Measurements from ENCODE around the gene SLC46A2. TPM values are rescaled to one million over a fixed set of nuclear protein-coding genes. Genes with fewer than 3 reads are reported as not detected.

Gene SLC46A2
- total and polyA plus RNA-seq, 2 of the 13 experiments (the other 11 are each of a cell fraction or from before 2014, with no cell fraction given), result not detected

- TF ChIP-seq SOX6 (IDR thresholded peaks at IDR 0.05), result no peak
- peak; percentile 85 for TF ChIP-seq SOX6 (CRISPR knock-in tag; IDR thresholded peaks at IDR 0.05)
- peak; percentile 87 for TF ChIP-seq SOX5 (CRISPR knock-in tag; IDR thresholded peaks at IDR 0.05; ENCODE audit: borderline replicate concordance)
- no peak for TF ChIP-seq SRSF9 (IDR thresholded peaks at IDR 0.05; ENCODE audit: borderline replicate concordance, insufficient read depth, low read depth, low read length, poor library complexity, severe bottlenecking)
- no peak for TF ChIP-seq SMAD1 (CRISPR knock-in tag; IDR thresholded peaks at IDR 0.05; ENCODE audit: borderline replicate concordance, low read depth)
- TF ChIP-seq NR2F1 (CRISPR knock-in tag; IDR thresholded peaks at IDR 0.05), result no peak
- no peak for TF ChIP-seq POLR2AphosphoS2 (IDR thresholded peaks at IDR 0.05; ENCODE audit: low read depth, low read length)
- TF ChIP-seq XBP1 (CRISPR knock-in tag; IDR thresholded peaks at IDR 0.05), result no peak
- TF ChIP-seq FOXC1 (CRISPR knock-in tag; IDR thresholded peaks at IDR 0.05; ENCODE audit: borderline replicate concordance), result no peak
- no peak for TF ChIP-seq ZNF337 (CRISPR knock-in tag; IDR thresholded peaks at IDR 0.05; ENCODE audit: borderline replicate concordance, low read depth)
- TF ChIP-seq, protein P1, sequence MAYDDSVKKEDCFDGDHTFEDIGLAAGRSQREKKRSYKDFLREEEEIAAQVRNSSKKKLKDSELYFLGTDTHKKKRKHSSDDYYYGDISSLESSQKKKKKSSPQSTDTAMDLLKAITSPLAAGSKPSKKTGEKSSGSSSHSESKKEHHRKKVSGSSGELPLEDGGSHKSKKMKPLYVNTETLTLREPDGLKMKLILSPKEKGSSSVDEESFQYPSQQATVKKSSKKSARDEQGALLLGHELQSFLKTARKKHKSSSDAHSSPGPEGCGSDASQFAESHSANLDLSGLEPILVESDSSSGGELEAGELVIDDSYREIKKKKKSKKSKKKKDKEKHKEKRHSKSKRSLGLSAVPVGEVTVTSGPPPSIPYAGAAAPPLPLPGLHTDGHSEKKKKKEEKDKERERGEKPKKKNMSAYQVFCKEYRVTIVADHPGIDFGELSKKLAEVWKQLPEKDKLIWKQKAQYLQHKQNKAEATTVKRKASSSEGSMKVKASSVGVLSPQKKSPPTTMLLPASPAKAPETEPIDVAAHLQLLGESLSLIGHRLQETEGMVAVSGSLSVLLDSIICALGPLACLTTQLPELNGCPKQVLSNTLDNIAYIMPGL (CRISPR knock-in tag; IDR thresholded peaks at IDR 0.05; ENCODE audit: borderline replicate concordance in 1 of 2, low read depth in 1 of 2), result no peak
- no peak for TF ChIP-seq ZNF367 (CRISPR knock-in tag; IDR thresholded peaks at IDR 0.05; ENCODE audit: borderline replicate concordance)
- TF ChIP-seq HDAC1 (CRISPR knock-in tag; IDR thresholded peaks at IDR 0.05), result peak; percentile 43; the same call in 1 of the 2 replicates
- TF ChIP-seq, protein P2, sequence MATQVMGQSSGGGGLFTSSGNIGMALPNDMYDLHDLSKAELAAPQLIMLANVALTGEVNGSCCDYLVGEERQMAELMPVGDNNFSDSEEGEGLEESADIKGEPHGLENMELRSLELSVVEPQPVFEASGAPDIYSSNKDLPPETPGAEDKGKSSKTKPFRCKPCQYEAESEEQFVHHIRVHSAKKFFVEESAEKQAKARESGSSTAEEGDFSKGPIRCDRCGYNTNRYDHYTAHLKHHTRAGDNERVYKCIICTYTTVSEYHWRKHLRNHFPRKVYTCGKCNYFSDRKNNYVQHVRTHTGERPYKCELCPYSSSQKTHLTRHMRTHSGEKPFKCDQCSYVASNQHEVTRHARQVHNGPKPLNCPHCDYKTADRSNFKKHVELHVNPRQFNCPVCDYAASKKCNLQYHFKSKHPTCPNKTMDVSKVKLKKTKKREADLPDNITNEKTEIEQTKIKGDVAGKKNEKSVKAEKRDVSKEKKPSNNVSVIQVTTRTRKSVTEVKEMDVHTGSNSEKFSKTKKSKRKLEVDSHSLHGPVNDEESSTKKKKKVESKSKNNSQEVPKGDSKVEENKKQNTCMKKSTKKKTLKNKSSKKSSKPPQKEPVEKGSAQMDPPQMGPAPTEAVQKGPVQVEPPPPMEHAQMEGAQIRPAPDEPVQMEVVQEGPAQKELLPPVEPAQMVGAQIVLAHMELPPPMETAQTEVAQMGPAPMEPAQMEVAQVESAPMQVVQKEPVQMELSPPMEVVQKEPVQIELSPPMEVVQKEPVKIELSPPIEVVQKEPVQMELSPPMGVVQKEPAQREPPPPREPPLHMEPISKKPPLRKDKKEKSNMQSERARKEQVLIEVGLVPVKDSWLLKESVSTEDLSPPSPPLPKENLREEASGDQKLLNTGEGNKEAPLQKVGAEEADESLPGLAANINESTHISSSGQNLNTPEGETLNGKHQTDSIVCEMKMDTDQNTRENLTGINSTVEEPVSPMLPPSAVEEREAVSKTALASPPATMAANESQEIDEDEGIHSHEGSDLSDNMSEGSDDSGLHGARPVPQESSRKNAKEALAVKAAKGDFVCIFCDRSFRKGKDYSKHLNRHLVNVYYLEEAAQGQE (IDR thresholded peaks at IDR 0.05; ENCODE audit: borderline replicate concordance in 1 of 2, low read depth in 1 of 2, low read length in 2 of 2), result no peak
- TF ChIP-seq ARHGAP35 (CRISPR knock-in tag; IDR thresholded peaks at IDR 0.05; ENCODE audit: borderline replicate concordance), result no peak
- TF ChIP-seq, protein P3, sequence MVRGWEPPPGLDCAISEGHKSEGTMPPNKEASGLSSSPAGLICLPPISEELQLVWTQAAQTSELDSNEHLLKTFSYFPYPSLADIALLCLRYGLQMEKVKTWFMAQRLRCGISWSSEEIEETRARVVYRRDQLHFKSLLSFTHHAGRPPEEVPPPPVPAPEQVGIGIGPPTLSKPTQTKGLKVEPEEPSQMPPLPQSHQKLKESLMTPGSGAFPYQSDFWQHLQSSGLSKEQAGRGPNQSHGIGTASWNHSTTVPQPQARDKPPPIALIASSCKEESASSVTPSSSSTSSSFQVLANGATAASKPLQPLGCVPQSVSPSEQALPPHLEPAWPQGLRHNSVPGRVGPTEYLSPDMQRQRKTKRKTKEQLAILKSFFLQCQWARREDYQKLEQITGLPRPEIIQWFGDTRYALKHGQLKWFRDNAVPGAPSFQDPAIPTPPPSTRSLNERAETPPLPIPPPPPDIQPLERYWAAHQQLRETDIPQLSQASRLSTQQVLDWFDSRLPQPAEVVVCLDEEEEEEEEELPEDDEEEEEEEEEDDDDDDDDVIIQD (CRISPR knock-in tag; IDR thresholded peaks at IDR 0.05; ENCODE audit: low read depth), result peak; percentile 70; the same call in 1 of the 2 replicates
- TF ChIP-seq SCMH1 (CRISPR knock-in tag; IDR thresholded peaks at IDR 0.05; ENCODE audit: borderline replicate concordance), result no peak
- TF ChIP-seq CREB1 (IDR thresholded peaks at IDR 0.05), result no peak
- no peak for TF ChIP-seq CREB1 (CRISPR knock-in tag; IDR thresholded peaks at IDR 0.05)
- no peak for TF ChIP-seq ZNF274 (CRISPR knock-in tag; IDR thresholded peaks at IDR 0.05)
- no peak for TF ChIP-seq ZFY (CRISPR knock-in tag; IDR thresholded peaks at IDR 0.05)
- TF ChIP-seq NAIF1 (CRISPR knock-in tag; IDR thresholded peaks at IDR 0.05; ENCODE audit: borderline replicate concordance), result no peak
- TF ChIP-seq ZNF704 (CRISPR knock-in tag; IDR thresholded peaks at IDR 0.05; ENCODE audit: borderline replicate concordance), result no peak
These were observed 20.8 kb downstream of the SLC46A2 start (continued) for GRCh38 chr9:112869917-112870316.
